Hematopoietic multipotent progenitor cell treated with erythropoietin and hydrocortisone succinate and interleukin-3 and kit ligand, for 17 days (in vitro differentiated cells): ENCODE data around the gene FBN3.
A peak's percentile ranks its signal among the peaks of the same experiment; 100 is the strongest.

Source experiments
- DNase-seq: peaks from one replicate; pipeline ENCODE4 v3.0.0-alpha.2; 2015; ENCODE audit warnings: low spot score

Gene FBN3

GRCh38 chr19:8017808-8018207, 131.6 kb downstream of the FBN3 start:
- DNase-seq, result peak; percentile 69
